Cardiac muscle cell (in vitro differentiated cells and primary cell): ENCODE results near the gene ARID4B. TPM values are rescaled to one million over a fixed set of nuclear protein-coding genes. Genes with fewer than 3 reads are reported as not detected.

Experiments
- DNase-seq, 2 donors: peaks; one replicate each; pipeline versions ENCODE4 v3.0.0 to v3.0.0-alpha.2; 2010 to 2017; ENCODE audit warnings: low read depth in 1 of 2, low spot score in 1 of 2
- H3K27ac ChIP-seq: fragments of 200-600 bp; sonication (generic); 2 replicates; pipeline ENCODE4 v1.5.1; 2016
- H3K27me3 ChIP-seq: fragments of 200-600 bp; sonication (generic); 2 replicates; pipeline ENCODE4 v1.6.0; 2016; ENCODE audit warnings: control low read depth
- H3K36me3 ChIP-seq: fragments of 200-600 bp; sonication (generic); 2 replicates; pipeline ENCODE4 v1.5.1; 2016; ENCODE audit warnings: control low read depth
- H3K4me1 ChIP-seq: fragments of 200-600 bp; sonication (generic); 2 replicates; pipeline ENCODE4 v1.8.1; 2017; ENCODE audit warnings: low read depth, mild to moderate bottlenecking, mixed run types
- H3K4me3 ChIP-seq: fragments of 200-600 bp; sonication (generic); 2 replicates; pipeline ENCODE4 v1.5.1; 2016; ENCODE audit warnings: mild to moderate bottlenecking
- H3K9me3 ChIP-seq: fragments of 200-600 bp; sonication (generic); 2 replicates; pipeline ENCODE4 v1.5.1; 2017; ENCODE audit warnings: low read depth, mild to moderate bottlenecking, control low read depth
- polyA plus RNA-seq: library from polyadenylated mRNA; unstranded; fragments of >200 nt; fragmentation: Nextera tagmentation; extraction: Ambion mirVana; gene quantifications from 2 replicates; pipeline ENCODE4 v1.2.1, GENCODE V29; 2016
- total RNA-seq: library from RNA; depleted of rRNA; stranded (reverse); fragments of >200 nt; gene quantifications from 2 replicates; pipeline ENCODE4 v1.2.3, GENCODE V29; 2016
- TF ChIP-seq, protein P1 (sequence below): IDR thresholded peaks from 2 replicates; pipeline ENCODE4 v1.5.1; 2012; ENCODE audit warnings: low read depth, mild to moderate bottlenecking, low read length

Gene ARID4B
- total and polyA plus RNA-seq, 2 experiments from 2014 or later = 33.8 to 37.9 TPM

DNA sequence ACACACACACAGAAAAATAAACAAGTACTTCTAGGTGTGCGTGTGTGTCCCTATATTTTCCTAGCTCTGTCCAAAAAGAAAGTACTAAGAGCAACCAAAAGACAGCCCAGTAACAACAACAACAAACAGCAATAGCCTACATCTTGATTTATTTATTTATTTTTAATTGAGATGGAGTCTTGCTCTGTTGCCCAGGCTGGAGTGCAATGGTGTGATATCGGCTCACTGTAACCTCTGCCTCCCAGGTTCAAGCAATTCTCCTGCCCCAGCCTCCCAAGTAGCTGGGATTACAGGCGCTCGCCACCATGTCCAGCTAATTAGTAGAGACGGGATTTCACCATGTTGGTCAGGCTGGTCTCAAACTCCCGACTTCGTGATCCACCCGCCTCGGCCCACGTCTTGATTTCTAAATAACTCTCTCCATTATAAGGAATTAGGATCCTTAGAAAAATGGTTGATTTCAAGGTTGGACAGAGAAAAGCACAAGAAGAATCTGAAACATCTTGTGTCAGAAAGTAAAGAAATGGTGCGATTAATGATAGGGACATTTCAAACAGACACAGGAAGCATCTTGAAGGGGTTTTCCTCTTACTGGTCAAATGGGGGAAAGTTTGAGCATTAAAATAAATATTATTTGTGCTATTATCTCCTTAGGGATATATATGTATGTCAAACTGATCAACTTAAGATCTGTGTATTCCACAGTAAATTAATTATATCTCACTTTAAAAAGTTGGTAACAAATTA lies 59.4 kb downstream of the ARID4B start:
- TF ChIP-seq, protein P1, sequence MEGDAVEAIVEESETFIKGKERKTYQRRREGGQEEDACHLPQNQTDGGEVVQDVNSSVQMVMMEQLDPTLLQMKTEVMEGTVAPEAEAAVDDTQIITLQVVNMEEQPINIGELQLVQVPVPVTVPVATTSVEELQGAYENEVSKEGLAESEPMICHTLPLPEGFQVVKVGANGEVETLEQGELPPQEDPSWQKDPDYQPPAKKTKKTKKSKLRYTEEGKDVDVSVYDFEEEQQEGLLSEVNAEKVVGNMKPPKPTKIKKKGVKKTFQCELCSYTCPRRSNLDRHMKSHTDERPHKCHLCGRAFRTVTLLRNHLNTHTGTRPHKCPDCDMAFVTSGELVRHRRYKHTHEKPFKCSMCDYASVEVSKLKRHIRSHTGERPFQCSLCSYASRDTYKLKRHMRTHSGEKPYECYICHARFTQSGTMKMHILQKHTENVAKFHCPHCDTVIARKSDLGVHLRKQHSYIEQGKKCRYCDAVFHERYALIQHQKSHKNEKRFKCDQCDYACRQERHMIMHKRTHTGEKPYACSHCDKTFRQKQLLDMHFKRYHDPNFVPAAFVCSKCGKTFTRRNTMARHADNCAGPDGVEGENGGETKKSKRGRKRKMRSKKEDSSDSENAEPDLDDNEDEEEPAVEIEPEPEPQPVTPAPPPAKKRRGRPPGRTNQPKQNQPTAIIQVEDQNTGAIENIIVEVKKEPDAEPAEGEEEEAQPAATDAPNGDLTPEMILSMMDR = no peak
- Histone ChIP-seq H3K4me3 (no peak overlapping the region), H3K27me3 (no peaks in the 10 kb centered on the region), H3K4me1 (peaks cover 6% of the 10 kb centered on the region), H3K36me3 (no peaks in the 10 kb centered on the region), H3K9me3 (no peaks in the 10 kb centered on the region), H3K27ac (no peak overlapping the region)
- DNase-seq = no peak

DNA sequence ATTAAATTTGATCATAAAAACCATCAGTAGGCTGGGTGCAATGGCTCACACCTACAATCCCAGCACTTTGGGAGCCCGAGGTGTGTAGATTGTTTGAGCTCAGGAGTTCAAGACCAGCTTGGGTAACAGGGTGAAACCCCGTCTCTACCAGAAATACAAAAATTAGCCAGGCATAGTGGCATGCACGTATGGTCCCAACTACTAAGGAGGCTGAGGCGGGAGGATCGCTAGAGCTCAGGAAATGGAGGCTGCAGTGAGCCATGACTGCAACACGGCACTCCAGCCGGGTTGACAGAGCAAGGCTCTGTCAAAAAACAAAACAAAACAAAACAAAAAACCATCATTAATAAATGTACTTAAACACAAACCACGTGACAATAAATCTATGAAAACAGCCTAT lies 61.0 kb downstream of the ARID4B start:
- DNase-seq = no peak
- Histone ChIP-seq H3K9me3 (no peaks in the 10 kb centered on the region), H3K27me3 (no peaks in the 10 kb centered on the region), H3K4me1 (peaks cover 6% of the 10 kb centered on the region), H3K4me3 (no peak overlapping the region), H3K27ac (no peak overlapping the region), H3K36me3 (no peaks in the 10 kb centered on the region)
- TF ChIP-seq, protein P1 = no peak

DNA sequence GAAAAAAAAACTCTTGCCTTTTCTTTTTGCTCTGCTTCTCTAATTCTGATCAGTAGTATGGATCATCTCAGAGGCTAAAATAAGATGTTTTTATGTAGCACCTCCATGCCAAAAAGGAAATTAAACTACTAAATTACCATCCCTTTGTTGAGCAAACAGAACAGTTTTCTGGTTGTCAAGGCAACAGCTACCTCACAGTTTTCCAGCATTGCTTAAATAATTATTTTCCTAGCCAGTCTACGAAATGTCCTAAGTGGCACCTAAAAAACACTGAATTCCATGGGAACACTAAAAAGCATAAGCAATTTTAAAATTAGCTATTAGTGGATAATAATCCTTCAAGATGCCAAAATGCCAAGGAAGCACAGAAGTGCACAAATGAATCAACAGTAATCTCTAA lies 61.7 kb downstream of the ARID4B start:
- H3K27ac ChIP-seq = peak overlapping the region; percentile 42
- TF ChIP-seq, protein P1 = no peak
- H3K9me3 ChIP-seq = no peaks in the 10 kb centered on the region
- H3K27me3 ChIP-seq = no peaks in the 10 kb centered on the region
- H3K4me3 ChIP-seq = no peak overlapping the region
- no peaks in the 10 kb centered on the region for H3K36me3 ChIP-seq
- peak in 1 of 2 donors; percentile 15 for DNase-seq
- peaks cover 6% of the 10 kb centered on the region for H3K4me1 ChIP-seq

DNA sequence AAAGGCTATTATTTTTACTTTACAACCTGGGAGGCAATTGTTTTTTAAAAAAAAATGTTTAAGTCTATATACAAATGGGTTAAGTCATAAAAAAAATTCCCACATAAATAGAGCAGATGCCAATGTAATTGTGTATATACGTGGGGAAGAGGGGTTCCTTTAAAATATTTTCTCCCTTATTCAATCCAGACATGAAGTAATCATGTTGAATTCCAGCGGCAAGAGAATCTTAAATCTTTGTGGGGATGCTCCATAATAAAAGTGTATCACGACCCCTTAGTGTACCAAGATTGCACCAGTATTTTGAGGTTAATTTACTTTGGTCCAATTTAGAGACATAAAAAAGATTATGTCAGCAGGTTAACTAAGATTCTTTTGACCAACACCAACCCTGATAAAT lies 62.1 kb downstream of the ARID4B start:
- no peak overlapping the region for H3K4me3 ChIP-seq
- DNase-seq = no peak

DNA sequence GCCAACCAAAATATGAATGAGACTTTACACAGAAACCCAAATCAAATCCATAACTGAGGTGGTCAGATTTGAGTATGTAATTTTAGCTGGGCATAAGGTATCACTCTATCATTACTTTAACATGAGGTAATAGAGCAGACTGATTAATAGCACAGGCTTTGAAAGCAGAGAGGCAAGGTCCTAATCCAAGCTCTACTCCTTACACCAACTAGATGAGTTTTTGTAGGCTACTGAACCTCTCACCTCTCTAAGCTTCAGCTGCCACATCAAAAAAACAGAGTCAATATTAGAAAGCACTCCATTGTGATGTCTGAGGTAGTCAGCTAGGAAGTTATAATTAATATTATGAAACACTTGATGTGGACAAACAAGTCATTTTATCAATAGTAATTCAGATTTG lies 63.7 kb downstream of the ARID4B start:
- no peaks in the 10 kb centered on the region for H3K36me3 ChIP-seq
- H3K4me1 ChIP-seq = peaks cover 6% of the 10 kb centered on the region
- no peaks in the 10 kb centered on the region for H3K9me3 ChIP-seq
- DNase-seq = no peak
- no peak overlapping the region for H3K4me3 ChIP-seq
- H3K27ac ChIP-seq = no peak overlapping the region
- TF ChIP-seq, protein P1 = no peak
- H3K27me3 ChIP-seq = no peaks in the 10 kb centered on the region

More for the DNA sequence above, 62.1 kb downstream of the ARID4B start:
- no peaks in the 10 kb centered on the region for H3K27me3 ChIP-seq
- H3K36me3 ChIP-seq = no peaks in the 10 kb centered on the region
- peak overlapping the region; percentile 42 for H3K27ac ChIP-seq
- TF ChIP-seq, protein P1 = no peak
- peaks cover 6% of the 10 kb centered on the region for H3K4me1 ChIP-seq
- H3K9me3 ChIP-seq = no peaks in the 10 kb centered on the region
